D721Med (cell line): Measurements from ENCODE around the gene TGM6.
A peak's percentile ranks its signal among the peaks of the same experiment; 100 is the strongest.

Source experiments
- DNase-seq: peaks from one replicate; pipeline ENCODE4 v3.0.0; 2011; ENCODE audit warnings: low spot score; ENCODE audit not compliant: insufficient read length
- FAIRE-seq: peaks from 2 replicates; lab custom pipeline; 2011; peaks lifted over from hg19 to GRCh38; lab: Jason Lieb, UNC
- TF ChIP-seq, protein P1 (sequence below): IDR thresholded peaks from 2 replicates; pipeline ENCODE4 v1.5.1; 2012; ENCODE audit warnings: mild to moderate bottlenecking, control low read depth; ENCODE audit not compliant: insufficient read depth; ENCODE audit errors: missing control alignments

TGM6 gene

DNA sequence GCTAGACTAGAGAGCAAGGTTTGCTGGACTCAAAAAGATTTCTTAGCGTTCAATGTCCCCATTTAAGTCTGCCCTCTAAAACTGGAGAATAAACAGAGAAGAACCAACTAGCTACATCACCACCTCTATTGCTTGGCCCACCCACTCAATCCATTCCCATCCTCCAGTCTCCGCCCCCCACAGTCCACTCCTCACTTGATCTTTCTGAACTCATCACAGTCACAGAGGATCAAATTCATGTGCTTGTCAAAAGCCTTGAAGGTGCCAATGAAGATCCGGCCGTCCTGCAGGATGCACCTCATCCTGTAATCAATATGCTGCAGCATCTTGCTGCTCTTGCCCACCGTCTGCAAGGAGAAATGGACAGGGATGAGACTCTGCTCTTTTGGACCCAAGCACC lies 86.7 kb downstream of the TGM6 start:
- FAIRE-seq, result no peak
- DNase-seq, result no peak
- TF ChIP-seq, protein P1, sequence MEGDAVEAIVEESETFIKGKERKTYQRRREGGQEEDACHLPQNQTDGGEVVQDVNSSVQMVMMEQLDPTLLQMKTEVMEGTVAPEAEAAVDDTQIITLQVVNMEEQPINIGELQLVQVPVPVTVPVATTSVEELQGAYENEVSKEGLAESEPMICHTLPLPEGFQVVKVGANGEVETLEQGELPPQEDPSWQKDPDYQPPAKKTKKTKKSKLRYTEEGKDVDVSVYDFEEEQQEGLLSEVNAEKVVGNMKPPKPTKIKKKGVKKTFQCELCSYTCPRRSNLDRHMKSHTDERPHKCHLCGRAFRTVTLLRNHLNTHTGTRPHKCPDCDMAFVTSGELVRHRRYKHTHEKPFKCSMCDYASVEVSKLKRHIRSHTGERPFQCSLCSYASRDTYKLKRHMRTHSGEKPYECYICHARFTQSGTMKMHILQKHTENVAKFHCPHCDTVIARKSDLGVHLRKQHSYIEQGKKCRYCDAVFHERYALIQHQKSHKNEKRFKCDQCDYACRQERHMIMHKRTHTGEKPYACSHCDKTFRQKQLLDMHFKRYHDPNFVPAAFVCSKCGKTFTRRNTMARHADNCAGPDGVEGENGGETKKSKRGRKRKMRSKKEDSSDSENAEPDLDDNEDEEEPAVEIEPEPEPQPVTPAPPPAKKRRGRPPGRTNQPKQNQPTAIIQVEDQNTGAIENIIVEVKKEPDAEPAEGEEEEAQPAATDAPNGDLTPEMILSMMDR, result no peak

DNA sequence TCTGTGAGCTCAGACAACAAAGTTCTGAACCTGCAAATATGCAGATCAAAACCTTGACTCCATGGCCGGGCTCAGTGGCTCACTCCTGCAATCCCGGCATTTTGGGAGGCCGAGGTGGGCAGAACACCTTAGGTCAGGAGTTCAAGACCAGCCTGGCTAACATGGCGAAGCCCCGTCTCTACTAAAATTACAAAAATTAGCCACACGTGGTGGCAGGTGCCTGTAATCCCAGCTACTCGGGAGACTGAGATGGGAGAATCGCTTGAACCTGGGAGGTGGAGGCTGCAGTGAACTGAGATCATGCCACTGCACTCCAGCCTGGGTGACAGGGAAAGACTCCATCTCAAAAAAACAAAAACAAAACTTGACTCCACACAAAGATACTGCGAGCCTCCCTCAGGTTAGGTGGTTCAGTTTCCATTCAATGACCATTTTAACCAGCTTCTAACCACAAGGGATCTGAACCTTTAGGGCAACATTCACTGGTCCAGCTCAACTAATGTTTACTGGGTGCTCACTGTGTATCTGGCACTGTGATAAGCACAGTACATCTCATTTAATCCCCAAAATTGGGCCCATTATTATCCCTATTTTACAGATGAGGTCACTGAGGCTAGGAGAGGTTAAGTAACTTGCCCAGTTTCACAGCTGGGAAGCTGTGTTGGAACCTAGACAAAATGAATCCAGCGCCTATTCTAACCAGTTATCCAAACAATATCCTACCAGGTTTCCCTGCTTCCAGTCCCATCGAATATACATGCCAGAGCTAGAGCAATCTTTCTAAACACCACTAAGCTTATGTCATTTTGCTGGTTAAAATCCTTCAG lies 88.1 kb downstream of the TGM6 start:
- TF ChIP-seq, protein P1, result no peak
- FAIRE-seq, result no peak
- DNase-seq, result no peak

DNA sequence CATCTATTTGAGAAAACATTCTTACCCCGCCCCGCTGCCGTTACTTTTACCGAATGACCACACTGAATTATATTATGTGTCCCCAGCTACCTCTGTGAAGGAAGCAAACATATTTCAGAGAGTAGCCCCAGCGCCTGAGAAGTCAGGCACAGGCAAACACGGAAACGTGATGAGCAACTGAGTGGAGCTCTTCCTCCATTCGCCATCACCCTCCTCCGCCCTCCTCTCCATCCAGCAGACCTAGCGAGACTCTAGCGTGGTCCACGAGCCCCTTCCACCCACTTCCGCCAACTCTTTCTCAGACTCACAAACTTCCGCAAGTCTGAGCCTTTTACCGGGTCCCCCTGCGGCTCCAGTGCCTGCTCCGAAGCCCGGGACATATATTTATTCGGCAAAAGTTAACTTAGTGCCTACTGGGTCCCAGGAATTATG lies 89.3 kb downstream of the TGM6 start:
- TF ChIP-seq, protein P1, result no peak
- FAIRE-seq, result no peak
- no peak for DNase-seq

DNA sequence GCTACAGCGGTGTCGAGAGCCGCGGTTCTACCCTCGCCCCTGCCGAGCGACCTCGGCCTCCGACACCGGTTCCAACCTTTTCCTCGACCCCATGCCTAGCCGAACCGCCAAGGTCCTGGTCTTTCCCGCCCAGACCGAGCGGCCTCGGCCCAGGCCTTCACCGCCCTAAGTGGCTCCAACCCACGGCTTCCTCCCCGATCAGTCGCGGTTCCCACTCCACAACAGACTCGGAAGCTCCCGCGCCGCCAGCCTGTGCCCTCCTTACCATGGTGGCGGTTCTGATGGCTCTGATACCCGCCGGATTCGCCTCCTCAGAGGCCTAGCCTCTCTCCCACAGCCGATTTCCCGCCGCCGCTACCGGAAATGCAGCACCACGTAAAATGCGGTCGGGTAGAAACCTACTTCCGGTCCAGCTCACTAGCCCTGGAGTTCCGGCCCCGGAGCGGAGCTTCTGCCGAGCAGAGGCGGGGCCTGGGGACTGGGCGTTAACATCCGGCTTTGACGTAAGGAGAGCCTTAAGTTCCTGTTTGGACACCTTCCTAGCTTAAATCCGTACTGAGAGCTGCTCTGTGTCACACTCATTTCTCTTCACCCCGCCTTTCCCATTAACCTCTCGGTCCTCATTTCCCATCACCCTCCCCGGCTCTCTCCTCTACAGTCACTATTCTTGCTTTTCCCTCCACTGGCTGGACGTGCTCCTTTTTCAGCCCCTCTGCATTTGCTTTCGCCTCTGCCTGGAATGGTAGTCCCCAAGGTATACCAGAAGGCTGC lies 89.9 kb downstream of the TGM6 start, which contains the start of gene SNRPB:
Gene SNRPB, minus strand, starts transcription at position 367 of the 771 bp plus-strand sequence. Its CDS starts 99 bp downstream, at position 268.
- TF ChIP-seq, protein P1, result no peak
- DNase-seq (peak; percentile 71), FAIRE-seq (no peak)

DNA sequence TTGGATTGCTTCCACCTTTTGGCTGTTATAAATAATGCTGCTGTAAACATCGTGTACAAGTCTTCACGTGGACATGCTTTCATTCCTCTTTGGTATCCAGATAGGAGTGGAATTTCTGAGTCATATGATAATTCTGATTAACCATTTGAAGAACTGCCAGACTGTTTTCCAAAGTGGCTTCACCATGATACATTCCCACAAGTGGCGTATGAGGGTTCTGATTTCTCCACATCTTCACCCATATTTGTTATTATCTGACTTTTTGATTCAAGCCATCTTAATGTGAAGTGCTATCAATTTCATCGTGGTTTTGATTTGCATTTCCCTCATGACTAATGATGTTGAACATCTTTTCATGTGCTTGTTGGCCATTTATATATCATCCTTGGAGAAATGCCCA lies 92.8 kb downstream of the TGM6 start:
- FAIRE-seq (no peak), DNase-seq (no peak)
- TF ChIP-seq, protein P1, result no peak

DNA sequence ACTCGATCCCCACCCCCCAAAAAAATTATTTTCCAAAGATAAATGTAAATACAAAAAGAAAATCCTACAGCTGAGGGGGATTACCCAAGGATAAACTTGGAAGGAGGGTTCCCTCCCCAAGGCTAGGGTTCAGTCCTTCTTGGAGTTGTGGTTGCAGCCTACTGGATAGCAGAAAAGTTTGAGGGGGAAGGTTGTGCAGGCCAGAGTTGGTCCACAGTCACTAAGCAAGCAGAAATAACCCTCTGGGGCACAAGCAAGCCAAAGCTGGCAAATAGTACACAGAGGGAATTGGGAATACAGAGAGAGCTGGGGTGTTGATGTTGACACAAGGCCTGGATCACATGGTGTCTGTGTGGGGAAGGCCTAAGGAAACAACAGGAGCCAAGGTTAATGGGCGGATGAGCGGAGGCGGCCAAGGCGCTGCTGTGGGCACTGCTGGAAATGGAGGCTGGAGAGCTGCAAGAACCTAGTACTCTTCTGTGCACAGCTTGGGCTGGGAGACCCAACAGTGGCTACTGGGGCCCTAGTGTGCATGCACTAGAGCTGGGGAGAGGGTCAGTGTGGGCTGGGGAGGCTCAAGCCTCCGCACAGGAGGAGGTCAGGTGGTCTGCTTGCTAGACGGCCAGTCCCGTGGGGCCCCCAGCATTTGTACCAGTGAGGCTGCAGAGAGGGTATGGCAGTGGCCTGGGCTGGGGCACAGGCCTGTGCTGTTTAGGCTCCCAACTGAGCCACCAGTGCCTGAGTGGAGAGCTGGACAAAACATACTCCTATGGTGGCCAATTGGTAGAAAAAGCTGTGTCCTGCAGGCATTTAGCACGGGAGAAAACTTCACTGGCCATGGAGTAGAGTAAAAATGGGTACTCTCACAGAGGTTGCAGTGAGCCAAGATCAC lies 95.4 kb downstream of the TGM6 start:
- no peak for DNase-seq
- no peak for FAIRE-seq
- TF ChIP-seq, protein P1, result no peak
